Measurements from ENCODE around the gene PAFAH1B2. TPM values are rescaled to one million over a fixed set of nuclear protein-coding genes. Genes with fewer than 3 reads are reported as not detected.
"Not testable (repeated sequence)": the region's sequence is repeated elsewhere in the genome, so short reads cannot be mapped to it uniquely, and the experiment has no call there.

The PAFAH1B2 gene
- total and polyA plus RNA-seq, 4 experiments from 2014 or later, result 16.4 to 64.2 (median 42.7) TPM

DNA sequence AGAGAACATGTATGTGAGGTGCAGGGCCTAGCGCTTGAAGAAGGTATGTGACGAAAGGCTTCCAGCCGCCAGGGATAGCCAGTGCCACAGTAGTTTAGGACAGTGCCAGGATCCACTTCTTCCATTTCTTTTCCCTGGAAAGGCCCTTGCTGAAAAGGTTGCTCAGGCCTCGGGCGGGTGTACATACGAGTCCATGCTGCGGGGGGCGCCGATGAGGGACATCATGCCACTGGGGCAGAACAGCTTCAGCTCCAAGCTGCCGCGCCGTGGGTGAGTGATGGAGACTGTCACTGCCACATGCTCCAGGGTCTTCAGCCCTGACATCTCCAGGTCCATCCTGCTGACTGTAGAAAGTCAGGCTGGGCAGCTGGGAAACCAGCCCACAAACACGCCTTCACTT is 64.6 kb downstream of the PAFAH1B2 start:
- intact Hi-C loops (cut with micrococcal nuclease), result loop anchor here (5.0 kb wide), 1 partner anchor 76 kb away; no protein-coding TSS in a partner anchor
- H3K9me3 Mint-ChIP-seq; H3K27ac ChIP-seq (ENCODE audit: low read depth, low read length); H3K4me1 ChIP-seq (ENCODE audit: insufficient read depth, low read length); DNase-seq; POLR2A ChIA-PET (ENCODE audit: partially characterized antibody); H3K4me3 ChIP-seq (ENCODE audit: low read length in 2 of 2); H3K9me3 ChIP-seq (ENCODE audit: control insufficient read depth in 1 of 2, low read length in 2 of 2); H3K27me3 ChIP-seq (ENCODE audit: insufficient read depth, low read length); H3K27me3 Mint-ChIP-seq; H3K27ac Mint-ChIP-seq; H3K4me3 Mint-ChIP-seq; CTCF ChIA-PET (ENCODE audit: partially characterized antibody): not testable (repeated sequence)
- H3K36me3 ChIP-seq (ENCODE audit: insufficient read depth, low read length), result peaks cover 33% of the 10 kb centered on the region
- Mint-ChIP-seq H3K4me1 (peaks cover 3 to 10% (median 7%) of the 10 kb centered on the region in 4 donors), H3K36me3 (peaks cover 37 to 59% of the 10 kb centered on the region in 2 donors)

GRCh38 chr11:117209351-117210125 is 65.5 kb downstream of the PAFAH1B2 start:
- Mint-ChIP-seq H3K27ac (peak overlapping the region in 1 of 7 donors; percentile 12), H3K36me3 (peaks cover 39 to 60% of the 10 kb centered on the region in 2 donors), H3K4me1 (peaks cover 0 to 10% (median 6%) of the 10 kb centered on the region in 4 donors)
- DNase-seq; H3K4me3 ChIP-seq (ENCODE audit: low read length in 2 of 2); H3K9me3 ChIP-seq (ENCODE audit: control insufficient read depth in 1 of 2, low read length in 2 of 2); H3K9me3 Mint-ChIP-seq; H3K27me3 ChIP-seq (ENCODE audit: insufficient read depth, low read length); H3K27me3 Mint-ChIP-seq; H3K27ac ChIP-seq (ENCODE audit: low read depth, low read length); H3K4me3 Mint-ChIP-seq; CTCF ChIA-PET (ENCODE audit: partially characterized antibody); H3K4me1 ChIP-seq (ENCODE audit: insufficient read depth, low read length): not testable (repeated sequence)
- H3K36me3 ChIP-seq (ENCODE audit: insufficient read depth, low read length), result peaks cover 31% of the 10 kb centered on the region
- intact Hi-C loops (cut with micrococcal nuclease), result loop anchor here (5.0 kb wide), 1 partner anchor 77 kb away; no protein-coding TSS in a partner anchor
- POLR2A ChIA-PET (ENCODE audit: partially characterized antibody), result interaction anchor here (0.9 kb wide), 1 partner anchor 65 kb away, joined by 3 read pairs; no protein-coding TSS in a partner anchor

DNA sequence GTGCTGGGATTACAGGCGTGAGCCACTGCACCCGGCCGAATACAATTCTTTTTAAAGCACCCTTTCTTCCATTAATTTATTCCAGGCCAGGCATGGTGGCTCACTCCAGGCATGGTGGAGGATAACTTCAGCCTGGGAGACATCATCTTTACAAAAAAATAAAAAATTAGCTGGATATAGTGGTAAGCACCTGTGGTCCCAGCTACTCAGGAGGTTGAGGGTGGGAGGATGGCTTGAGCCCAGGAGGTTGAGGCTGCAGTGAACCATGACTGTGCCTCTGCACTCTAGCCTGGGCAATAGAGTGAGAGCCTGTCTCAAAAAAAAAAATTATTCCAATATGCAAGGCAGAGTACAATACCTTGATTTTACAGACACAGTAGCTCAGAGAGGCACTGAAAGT is 66.5 kb downstream of the PAFAH1B2 start:
- Mint-ChIP-seq H3K9me3 (no peaks in the 10 kb centered on the region), H3K27ac (peak overlapping the region in 2 of 7 donors; percentile 32 to 56), H3K36me3 (peaks cover 33 to 55% of the 10 kb centered on the region in 2 donors), H3K4me3 (no peak overlapping the region), H3K4me1 (peaks cover 0 to 10% (median 6%) of the 10 kb centered on the region in 4 donors), H3K27me3 (no peaks in the 10 kb centered on the region)
- Histone ChIP-seq H3K4me1 (ENCODE audit: insufficient read depth, low read length) (no peaks in the 10 kb centered on the region), H3K4me3 (ENCODE audit: low read length in 2 of 2) (no peak overlapping the region), H3K27me3 (ENCODE audit: insufficient read depth, low read length) (no peaks in the 10 kb centered on the region), H3K36me3 (ENCODE audit: insufficient read depth, low read length) (peaks cover 26% of the 10 kb centered on the region), H3K9me3 (ENCODE audit: control insufficient read depth in 1 of 2, low read length in 2 of 2) (no peaks in the 10 kb centered on the region), H3K27ac (ENCODE audit: low read depth, low read length) (no peak overlapping the region)
- ChIA-PET CTCF (ENCODE audit: partially characterized antibody) (interaction anchor here (0.7 to 1.2 kb wide), 2 partner anchors 16 to 1085 kb away, joined by 3 to 4 read pairs; no protein-coding TSS in a partner anchor), POLR2A (ENCODE audit: partially characterized antibody) (interaction anchor here (0.9 kb wide), 1 partner anchor 66 kb away, joined by 3 read pairs; no protein-coding TSS in a partner anchor)
- intact Hi-C loops (cut with micrococcal nuclease), result no loop called here
- no peak for DNase-seq

- Histone ChIP-seq H3K27ac (ENCODE audit: low read depth, low read length) (no peak overlapping the region), H3K4me1 (ENCODE audit: insufficient read depth, low read length) (no peaks in the 10 kb centered on the region), H3K9me3 (ENCODE audit: control insufficient read depth in 1 of 2, low read length in 2 of 2) (no peaks in the 10 kb centered on the region), H3K4me3 (ENCODE audit: low read length in 2 of 2) (no peak overlapping the region), H3K36me3 (ENCODE audit: insufficient read depth, low read length) (peaks cover 46% of the 10 kb centered on the region), H3K27me3 (ENCODE audit: insufficient read depth, low read length) (no peaks in the 10 kb centered on the region)
- intact Hi-C loops (cut with micrococcal nuclease), result no loop called here
- POLR2A ChIA-PET (ENCODE audit: partially characterized antibody), result no interaction called here
- Mint-ChIP-seq H3K27me3 (no peaks in the 10 kb centered on the region), H3K4me3 (no peak overlapping the region), H3K27ac (peak overlapping the region in 2 of 7 donors; percentile 35 to 73), H3K4me1 (peaks cover 0 to 10% (median 7%) of the 10 kb centered on the region in 4 donors), H3K9me3 (no peaks in the 10 kb centered on the region), H3K36me3 (peaks cover 43 to 69% of the 10 kb centered on the region in 2 donors)
- no peak for DNase-seq
- CTCF ChIA-PET (ENCODE audit: partially characterized antibody), result interaction anchor here (6.0 kb wide), 1 partner anchor 13 kb away, joined by 30 read pairs; no protein-coding TSS in a partner anchor
These were observed 68.7 kb downstream of the PAFAH1B2 start for GRCh38 chr11:117212697-117213355.

- Mint-ChIP-seq H3K9me3 (no peaks in the 10 kb centered on the region), H3K27me3 (no peaks in the 10 kb centered on the region), H3K36me3 (peaks cover 58 to 80% of the 10 kb centered on the region in 2 donors), H3K4me3 (no peak overlapping the region), H3K4me1 (peaks cover 0 to 10% (median 7%) of the 10 kb centered on the region in 4 donors), H3K27ac (peak overlapping the region in 6 of 7 donors; percentile 10 to 69 (median 48))
- Histone ChIP-seq H3K9me3 (ENCODE audit: control insufficient read depth in 1 of 2, low read length in 2 of 2) (no peaks in the 10 kb centered on the region), H3K4me1 (ENCODE audit: insufficient read depth, low read length) (no peaks in the 10 kb centered on the region), H3K36me3 (ENCODE audit: insufficient read depth, low read length) (peaks cover 63% of the 10 kb centered on the region), H3K27ac (ENCODE audit: low read depth, low read length) (no peak overlapping the region), H3K4me3 (ENCODE audit: low read length in 2 of 2) (no peak overlapping the region), H3K27me3 (ENCODE audit: insufficient read depth, low read length) (no peaks in the 10 kb centered on the region)
- POLR2A ChIA-PET (ENCODE audit: partially characterized antibody), result interaction anchor here (1.3 kb wide), 1 partner anchor 11 kb away, joined by 8 read pairs; no protein-coding TSS in a partner anchor
- intact Hi-C loops (cut with micrococcal nuclease), result no loop called here
- DNase-seq, result no peak
- CTCF ChIA-PET (ENCODE audit: partially characterized antibody), result interaction anchor here (6.0 kb wide), 1 partner anchor 11 kb away, joined by 30 read pairs; no protein-coding TSS in a partner anchor
These were observed 70.5 kb downstream of the PAFAH1B2 start for GRCh38 chr11:117214404-117215110.

- POLR2A ChIA-PET (ENCODE audit: partially characterized antibody), result no interaction called here
- Mint-ChIP-seq H3K9me3 (no peaks in the 10 kb centered on the region), H3K27ac (peak overlapping the region in 5 of 7 donors; percentile 13 to 81 (median 52)), H3K36me3 (peaks cover 68 to 81% of the 10 kb centered on the region in 2 donors), H3K4me1 (peaks cover 0 to 7% (median 4%) of the 10 kb centered on the region in 4 donors), H3K4me3 (no peak overlapping the region), H3K27me3 (no peaks in the 10 kb centered on the region)
- Histone ChIP-seq H3K4me1 (ENCODE audit: insufficient read depth, low read length) (no peaks in the 10 kb centered on the region), H3K36me3 (ENCODE audit: insufficient read depth, low read length) (peaks cover 85% of the 10 kb centered on the region), H3K4me3 (ENCODE audit: low read length in 2 of 2) (no peak overlapping the region), H3K27ac (ENCODE audit: low read depth, low read length) (no peak overlapping the region), H3K9me3 (ENCODE audit: control insufficient read depth in 1 of 2, low read length in 2 of 2) (no peaks in the 10 kb centered on the region), H3K27me3 (ENCODE audit: insufficient read depth, low read length) (no peaks in the 10 kb centered on the region)
- intact Hi-C loops (cut with micrococcal nuclease), result no loop called here
- CTCF ChIA-PET (ENCODE audit: partially characterized antibody), result interaction anchor here (6.0 kb wide), 1 partner anchor 8 kb away, joined by 30 read pairs; no protein-coding TSS in a partner anchor
- DNase-seq, result no peak
These were observed 73.3 kb downstream of the PAFAH1B2 start for GRCh38 chr11:117217141-117218084.
